SH-SY5Y (cell line): ENCODE results near the gene GPR176.

Source experiments
- GATA2 ChIP-seq: IDR thresholded peaks from 2 replicates; pipeline ENCODE4 v1.6.1; 2011; ENCODE audit warnings: mild to moderate bottlenecking, low read depth, low read length
- GATA3 ChIP-seq: IDR thresholded peaks from 2 replicates; pipeline ENCODE4 v1.6.1; 2011; ENCODE audit warnings: low read depth, mild to moderate bottlenecking, low read length, moderate library complexity

DNA sequence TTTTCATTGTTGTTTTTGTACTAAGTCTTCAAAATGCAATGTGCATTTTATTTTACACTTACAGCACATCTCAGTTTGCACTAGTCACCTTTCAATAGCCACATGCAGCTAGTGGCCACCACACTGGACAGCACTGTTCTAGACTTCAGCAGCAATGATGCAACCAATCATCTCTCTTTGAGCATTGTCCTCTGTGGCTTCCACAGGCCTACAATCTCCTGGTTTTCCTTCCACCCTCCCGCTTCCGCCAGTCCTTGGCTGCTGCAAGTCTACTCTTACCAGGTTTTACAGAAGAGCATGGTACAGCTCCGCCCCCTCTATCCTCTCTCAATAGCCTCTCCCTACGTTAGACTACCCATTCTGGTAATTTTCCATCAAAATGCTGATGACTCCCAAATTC is 112.3 kb downstream of the GPR176 start:
- no peak for TF ChIP-seq GATA3
- no peak for TF ChIP-seq GATA2
